NT2/D1 (cell line): Measurements from ENCODE around the gene SLC5A12.

Experiments used
- DNase-seq: peaks from one replicate; pipeline ENCODE4 v3.0.0-alpha.2; 2011; ENCODE audit warnings: low read depth, low spot score
- H3K27me3 ChIP-seq: 2 replicates; pipeline ENCODE4 v1.6.0; 2011; ENCODE audit warnings: mild to moderate bottlenecking; ENCODE audit not compliant: insufficient read length, insufficient read depth
- H3K36me3 ChIP-seq: 2 replicates; pipeline ENCODE4 v1.6.1; 2011; ENCODE audit warnings: mild to moderate bottlenecking, low read length, mixed read lengths; ENCODE audit not compliant: insufficient read depth, insufficient read length
- H3K4me1 ChIP-seq: 2 replicates; pipeline ENCODE4 v1.5.1; 2011; ENCODE audit not compliant: insufficient read depth, insufficient read length
- H3K4me3 ChIP-seq: 2 replicates; pipeline ENCODE4 v1.5.1; 2011; ENCODE audit warnings: low read depth; ENCODE audit not compliant: insufficient read length
- H3K9ac ChIP-seq: 2 replicates; pipeline ENCODE4 v1.6.0; 2011; ENCODE audit warnings: low read depth; ENCODE audit not compliant: insufficient read length
- H3K9me3 ChIP-seq: 2 replicates; pipeline ENCODE4 v1.5.1; 2011; ENCODE audit warnings: mild to moderate bottlenecking, low read length; ENCODE audit not compliant: insufficient read depth
- SUZ12 ChIP-seq: IDR thresholded peaks from 2 replicates; pipeline ENCODE4 v1.6.1; 2011; ENCODE audit not compliant: insufficient read length, insufficient read depth; ENCODE audit errors: extremely low read depth
- YY1 ChIP-seq: IDR thresholded peaks from 2 replicates; pipeline ENCODE4 v1.6.1; 2011; ENCODE audit not compliant: insufficient read length, insufficient read depth
- ZNF274 ChIP-seq: IDR thresholded peaks from 2 replicates; pipeline ENCODE4 v1.6.1; 2011; ENCODE audit warnings: mild to moderate bottlenecking, low read depth, low read length

SLC5A12 gene

GRCh38 chr11:26687351-26687750, 34.5 kb downstream of the SLC5A12 start:
- Histone ChIP-seq H3K9ac (no peak overlapping the region), H3K4me3 (no peak overlapping the region), H3K4me1 (no peaks in the 10 kb centered on the region), H3K36me3 (no peaks in the 10 kb centered on the region), H3K9me3 (no peaks in the 10 kb centered on the region), H3K27me3 (no peaks in the 10 kb centered on the region)
- no peak for DNase-seq
- no peak for TF ChIP-seq SUZ12
- no peak for TF ChIP-seq YY1
- no peak for TF ChIP-seq ZNF274

- Histone ChIP-seq H3K27me3 (no peaks in the 10 kb centered on the region), H3K4me3 (no peak overlapping the region), H3K36me3 (no peaks in the 10 kb centered on the region), H3K9me3 (no peaks in the 10 kb centered on the region), H3K9ac (no peak overlapping the region), H3K4me1 (no peaks in the 10 kb centered on the region)
- no peak for DNase-seq
- TF ChIP-seq ZNF274: no peak
Measured at GRCh38 chr11:26677566-26677965, 44.3 kb downstream of the SLC5A12 start.

- H3K9ac ChIP-seq: no peak overlapping the region
- TF ChIP-seq SUZ12: no peak
- TF ChIP-seq YY1: no peak
- no peak for TF ChIP-seq ZNF274
- no peaks in the 10 kb centered on the region for H3K27me3 ChIP-seq
- no peaks in the 10 kb centered on the region for H3K4me1 ChIP-seq
- DNase-seq: no peak
- H3K9me3 ChIP-seq: no peaks in the 10 kb centered on the region
- no peaks in the 10 kb centered on the region for H3K36me3 ChIP-seq
- H3K4me3 ChIP-seq: no peak overlapping the region
Measured at GRCh38 chr11:26676641-26677040, 45.2 kb downstream of the SLC5A12 start.

GRCh38 chr11:26675233-26675928, 46.5 kb downstream of the SLC5A12 start:
- no peaks in the 10 kb centered on the region for H3K9me3 ChIP-seq
- DNase-seq: no peak
- no peaks in the 10 kb centered on the region for H3K4me1 ChIP-seq
- H3K4me3 ChIP-seq: no peak overlapping the region
- no peaks in the 10 kb centered on the region for H3K36me3 ChIP-seq
- H3K9ac ChIP-seq: no peak overlapping the region
- no peak for TF ChIP-seq YY1
- TF ChIP-seq SUZ12: no peak
- TF ChIP-seq ZNF274: no peak
- H3K27me3 ChIP-seq: no peaks in the 10 kb centered on the region

GRCh38 chr11:26665946-26666345, 55.9 kb downstream of the SLC5A12 start:
- TF ChIP-seq SUZ12 (no peak), YY1 (no peak), ZNF274 (no peak)
- DNase-seq: no peak
- Histone ChIP-seq H3K9me3 (no peaks in the 10 kb centered on the region), H3K36me3 (no peaks in the 10 kb centered on the region), H3K9ac (no peak overlapping the region), H3K4me1 (no peaks in the 10 kb centered on the region), H3K4me3 (no peak overlapping the region), H3K27me3 (no peaks in the 10 kb centered on the region)

- no peaks in the 10 kb centered on the region for H3K27me3 ChIP-seq
- no peaks in the 10 kb centered on the region for H3K4me1 ChIP-seq
- no peak for DNase-seq
- H3K4me3 ChIP-seq: no peak overlapping the region
- TF ChIP-seq ZNF274 (no peak), SUZ12 (no peak), YY1 (no peak)
- H3K9me3 ChIP-seq: no peaks in the 10 kb centered on the region
- H3K9ac ChIP-seq: no peak overlapping the region
- no peaks in the 10 kb centered on the region for H3K36me3 ChIP-seq
Measured at GRCh38 chr11:26665036-26665435, 56.8 kb downstream of the SLC5A12 start.

- TF ChIP-seq YY1: no peak
- TF ChIP-seq ZNF274: no peak
- no peak for TF ChIP-seq SUZ12
- no peak overlapping the region for H3K9ac ChIP-seq
- no peaks in the 10 kb centered on the region for H3K36me3 ChIP-seq
- no peaks in the 10 kb centered on the region for H3K9me3 ChIP-seq
- no peak for DNase-seq
- no peak overlapping the region for H3K4me3 ChIP-seq
- no peaks in the 10 kb centered on the region for H3K27me3 ChIP-seq
- no peaks in the 10 kb centered on the region for H3K4me1 ChIP-seq
Measured at GRCh38 chr11:26662916-26663315, 58.9 kb downstream of the SLC5A12 start.

- no peak overlapping the region for H3K9ac ChIP-seq
- no peaks in the 10 kb centered on the region for H3K36me3 ChIP-seq
- no peaks in the 10 kb centered on the region for H3K27me3 ChIP-seq
- no peaks in the 10 kb centered on the region for H3K4me1 ChIP-seq
- H3K9me3 ChIP-seq: no peaks in the 10 kb centered on the region
- no peak for DNase-seq
- H3K4me3 ChIP-seq: no peak overlapping the region
- TF ChIP-seq YY1 (no peak), SUZ12 (no peak), ZNF274 (no peak)
Measured at GRCh38 chr11:26655287-26655686, 66.6 kb downstream of the SLC5A12 start.
